C4-2B (cell line): ENCODE results near the gene IQCF2.
"Not testable (repeated sequence)": the region's sequence is repeated elsewhere in the genome, so short reads cannot be mapped to it uniquely, and the experiment has no call there.

Experiments
- CTCF ChIP-seq: fragments of 450-650 bp; conservative IDR thresholded peaks from 2 replicates; pipeline ENCODE4 v1.5.1; 2017; ENCODE audit warnings: mild to moderate bottlenecking
- ZFX ChIP-seq: fragments of 450-650 bp; IDR thresholded peaks from 2 replicates; pipeline ENCODE4 v1.6.1; 2017

GRCh38 chr3:51868896-51869295 lies 7.5 kb downstream of the IQCF2 start:
- TF ChIP-seq CTCF, ZFX: not testable (repeated sequence)
